Left lung (tissue), 10 donors: ENCODE results near the gene RETN. TPM values are rescaled to one million over a fixed set of nuclear protein-coding genes. Genes with fewer than 3 reads are reported as not detected.

Experiments used
- ATAC-seq: fragments of 200-7000 bp; cut with Tn5 transposase; one replicate; pipeline ENCODE4 v1.9.1; 2020; ENCODE audit warnings: moderate library complexity
- DNase-seq, 4 donors: peaks; one replicate each; pipeline ENCODE4 v3.0.0-alpha.2; 2013 to 2020
- H3K27ac ChIP-seq, 2 donors: fragments of 200-600 bp; sonication (generic) in 1 of 2; one replicate each; pipeline versions ENCODE4 v1.5.0 to v1.8.0; 2020 to 2021
- H3K27me3 ChIP-seq, 2 donors: fragments of 200-600 bp; sonication (generic) in 1 of 2; one replicate each; pipeline versions ENCODE4 v1.5.0 to v1.8.0; 2020 to 2021
- H3K36me3 ChIP-seq, 2 donors: fragments of 200-600 bp; sonication (generic) in 1 of 2; one replicate each; pipeline versions ENCODE4 v1.5.0 to v1.8.0; 2020 to 2021
- H3K4me1 ChIP-seq, 2 donors: fragments of 200-600 bp; one replicate each; pipeline ENCODE4 v1.8.0; 2021
- H3K4me3 ChIP-seq, 2 donors: fragments of 200-600 bp; sonication (generic) in 1 of 2; one replicate each; pipeline versions ENCODE4 v1.5.0 to v1.8.0; 2020 to 2021; ENCODE audit warnings: mild to moderate bottlenecking in 1 of 2
- H3K9me3 ChIP-seq, 2 donors: fragments of 200-600 bp; sonication (generic) in 1 of 2; one replicate each; pipeline versions ENCODE4 v1.5.0 to v1.8.0; 2020 to 2021
- intact Hi-C, 2 donors: fragments of 100-400 bp; cut with DNase I; formaldehyde crosslinking; loops; one replicate each; pipeline versions ENCODE4 v1.11.2 to v1.14.2; 2022
- polyA plus RNA-seq, 6 donors: library from polyadenylated mRNA; unstranded; fragments of 120-200 nt; gene quantifications; one replicate each; pipeline ENCODE4 v1.2.1, GENCODE V29; 2013; ENCODE audit not compliant: insufficient read length in 6 of 6
- total RNA-seq, 2 donors: library from RNA; stranded (reverse); fragmentation: NEBNext Ultra II Directional; extraction: Animal tissue kit (Norgen Biotek cat#: 25700); gene quantifications; one replicate each; pipeline ENCODE4 v1.2.1, GENCODE V29; 2021
- TF ChIP-seq, protein P1 (sequence below), 2 donors: fragments of 200-600 bp; sonication (generic) in 1 of 2; IDR thresholded peaks; one replicate each; pipeline versions ENCODE4 v1.5.0 to v1.8.0; 2021; ENCODE audit warnings: antibody characterized with exemption in 2 of 2
- donor health status: DM: no; HTN: yes; CAD: no.
- donor health status: DM: no; HTN: no; CAD: no.

RETN gene
- total and polyA plus RNA-seq, 8 donors = 1.2 to 22.4 (median 2.3) TPM

GRCh38 chr19:7690779-7691258 is 22.0 kb downstream of the RETN start:
- no peak overlapping the region for H3K4me3 ChIP-seq
- intact Hi-C loops = no loop called here
- no peak overlapping the region for H3K27ac ChIP-seq
- no peaks in the 10 kb centered on the region for H3K36me3 ChIP-seq
- H3K4me1 ChIP-seq = no peaks in the 10 kb centered on the region
- peaks cover 0 to 22% of the 10 kb centered on the region in 2 donors for H3K27me3 ChIP-seq
- no peak for ATAC-seq
- TF ChIP-seq, protein P1, sequence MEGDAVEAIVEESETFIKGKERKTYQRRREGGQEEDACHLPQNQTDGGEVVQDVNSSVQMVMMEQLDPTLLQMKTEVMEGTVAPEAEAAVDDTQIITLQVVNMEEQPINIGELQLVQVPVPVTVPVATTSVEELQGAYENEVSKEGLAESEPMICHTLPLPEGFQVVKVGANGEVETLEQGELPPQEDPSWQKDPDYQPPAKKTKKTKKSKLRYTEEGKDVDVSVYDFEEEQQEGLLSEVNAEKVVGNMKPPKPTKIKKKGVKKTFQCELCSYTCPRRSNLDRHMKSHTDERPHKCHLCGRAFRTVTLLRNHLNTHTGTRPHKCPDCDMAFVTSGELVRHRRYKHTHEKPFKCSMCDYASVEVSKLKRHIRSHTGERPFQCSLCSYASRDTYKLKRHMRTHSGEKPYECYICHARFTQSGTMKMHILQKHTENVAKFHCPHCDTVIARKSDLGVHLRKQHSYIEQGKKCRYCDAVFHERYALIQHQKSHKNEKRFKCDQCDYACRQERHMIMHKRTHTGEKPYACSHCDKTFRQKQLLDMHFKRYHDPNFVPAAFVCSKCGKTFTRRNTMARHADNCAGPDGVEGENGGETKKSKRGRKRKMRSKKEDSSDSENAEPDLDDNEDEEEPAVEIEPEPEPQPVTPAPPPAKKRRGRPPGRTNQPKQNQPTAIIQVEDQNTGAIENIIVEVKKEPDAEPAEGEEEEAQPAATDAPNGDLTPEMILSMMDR (IDR thresholded peaks at IDR 0.05) = no peak
- DNase-seq = no peak
- no peaks in the 10 kb centered on the region for H3K9me3 ChIP-seq

DNA sequence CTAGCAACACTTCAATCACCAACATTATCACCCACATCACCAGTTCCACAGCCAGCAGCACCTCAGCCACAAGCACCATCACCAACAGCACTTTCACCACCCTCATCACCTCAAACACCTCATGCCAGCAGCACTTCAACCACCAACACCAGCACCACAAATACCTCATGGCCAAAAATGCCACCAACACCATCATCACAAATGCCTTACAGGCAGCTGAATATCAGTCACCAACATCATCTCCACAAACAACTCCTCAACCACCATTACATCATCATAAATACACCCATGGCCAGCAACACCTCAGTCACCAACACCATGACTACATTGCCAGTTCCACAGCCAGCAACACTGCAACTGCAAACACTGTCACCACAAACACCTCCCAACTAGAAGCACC is 22.6 kb downstream of the RETN start:
- Histone ChIP-seq H3K27ac (no peak overlapping the region), H3K4me1 (no peaks in the 10 kb centered on the region), H3K27me3 (peaks cover 0 to 29% of the 10 kb centered on the region in 2 donors), H3K36me3 (no peaks in the 10 kb centered on the region), H3K4me3 (no peak overlapping the region), H3K9me3 (no peaks in the 10 kb centered on the region)
- no peak for DNase-seq
- no peak for ATAC-seq
- intact Hi-C loops = no loop called here
- TF ChIP-seq, protein P1 (IDR thresholded peaks at IDR 0.05) = no peak

- no peak for DNase-seq
These were observed 23.7 kb downstream of the RETN start for GRCh38 chr19:7692417-7693088.

GRCh38 chr19:7694499-7694898 is 25.6 kb downstream of the RETN start:
- no peak overlapping the region for H3K27ac ChIP-seq
- DNase-seq (no peak), ATAC-seq (no peak)
- H3K9me3 ChIP-seq = no peaks in the 10 kb centered on the region
- TF ChIP-seq, protein P1 (IDR thresholded peaks at IDR 0.05) = no peak
- peaks cover 0 to 6% of the 10 kb centered on the region in 2 donors for H3K4me1 ChIP-seq
- intact Hi-C loops = no loop called here
- no peak overlapping the region for H3K4me3 ChIP-seq
- no peaks in the 10 kb centered on the region for H3K36me3 ChIP-seq
- H3K27me3 ChIP-seq = peaks cover 0 to 52% of the 10 kb centered on the region in 2 donors

More at GRCh38 chr19:7692417-7693088, 23.7 kb downstream of the RETN start:
- Histone ChIP-seq H3K27ac (no peak overlapping the region), H3K36me3 (no peaks in the 10 kb centered on the region), H3K4me3 (no peak overlapping the region), H3K27me3 (peaks cover 0 to 40% of the 10 kb centered on the region in 2 donors), H3K9me3 (no peaks in the 10 kb centered on the region), H3K4me1 (no peaks in the 10 kb centered on the region)
- TF ChIP-seq, protein P1 (IDR thresholded peaks at IDR 0.05) = no peak
- no peak for ATAC-seq
- intact Hi-C loops = no loop called here

GRCh38 chr19:7697721-7698287 is 29.0 kb downstream of the RETN start:
- Histone ChIP-seq H3K27ac (no peak overlapping the region), H3K36me3 (no peaks in the 10 kb centered on the region), H3K4me3 (no peak overlapping the region), H3K27me3 (peaks cover 0 to 44% of the 10 kb centered on the region in 2 donors), H3K4me1 (peaks cover 0 to 8% of the 10 kb centered on the region in 2 donors), H3K9me3 (no peaks in the 10 kb centered on the region)
- TF ChIP-seq, protein P1 (IDR thresholded peaks at IDR 0.05) = no peak
- intact Hi-C loops = no loop called here
- ATAC-seq (no peak), DNase-seq (no peak)
